ENCODE measurements around the gene CCL18.
"Not testable (repeated sequence)": the region's sequence is repeated elsewhere in the genome, so short reads cannot be mapped to it uniquely, and the experiment has no call there.

DNA sequence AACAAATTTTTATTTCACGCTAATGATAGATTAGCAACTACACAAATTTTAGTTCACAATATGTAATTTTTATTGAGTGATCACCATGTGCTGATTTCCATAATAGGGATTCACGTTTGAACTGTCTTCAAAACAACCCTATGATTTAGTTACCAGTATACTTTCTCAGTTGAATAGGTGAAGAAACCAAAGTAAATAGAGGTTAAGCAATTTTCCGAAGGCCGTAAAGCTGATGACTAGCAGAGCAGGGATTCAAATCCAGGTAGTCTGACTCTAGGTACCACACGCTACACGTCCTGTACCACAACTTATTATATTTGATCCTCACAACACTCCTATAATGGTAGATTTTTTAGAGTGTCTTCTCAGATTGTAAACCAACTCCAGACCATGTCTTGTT, 28.6 kb downstream of the CCL18 start:
- TF ChIP-seq, protein P1, sequence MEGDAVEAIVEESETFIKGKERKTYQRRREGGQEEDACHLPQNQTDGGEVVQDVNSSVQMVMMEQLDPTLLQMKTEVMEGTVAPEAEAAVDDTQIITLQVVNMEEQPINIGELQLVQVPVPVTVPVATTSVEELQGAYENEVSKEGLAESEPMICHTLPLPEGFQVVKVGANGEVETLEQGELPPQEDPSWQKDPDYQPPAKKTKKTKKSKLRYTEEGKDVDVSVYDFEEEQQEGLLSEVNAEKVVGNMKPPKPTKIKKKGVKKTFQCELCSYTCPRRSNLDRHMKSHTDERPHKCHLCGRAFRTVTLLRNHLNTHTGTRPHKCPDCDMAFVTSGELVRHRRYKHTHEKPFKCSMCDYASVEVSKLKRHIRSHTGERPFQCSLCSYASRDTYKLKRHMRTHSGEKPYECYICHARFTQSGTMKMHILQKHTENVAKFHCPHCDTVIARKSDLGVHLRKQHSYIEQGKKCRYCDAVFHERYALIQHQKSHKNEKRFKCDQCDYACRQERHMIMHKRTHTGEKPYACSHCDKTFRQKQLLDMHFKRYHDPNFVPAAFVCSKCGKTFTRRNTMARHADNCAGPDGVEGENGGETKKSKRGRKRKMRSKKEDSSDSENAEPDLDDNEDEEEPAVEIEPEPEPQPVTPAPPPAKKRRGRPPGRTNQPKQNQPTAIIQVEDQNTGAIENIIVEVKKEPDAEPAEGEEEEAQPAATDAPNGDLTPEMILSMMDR (IDR thresholded peaks at IDR 0.05): not testable (repeated sequence)
- not testable (repeated sequence) for TF ChIP-seq POLR2A (IDR thresholded peaks at IDR 0.05)
